B cell (primary cell): ENCODE measurements around the gene SPTLC2. TPM values are rescaled to one million over a fixed set of nuclear protein-coding genes. Genes with fewer than 3 reads are reported as not detected.

ENCODE experiments used
- ATAC-seq: fragments of 200-7000 bp; cut with Tn5 transposase; one replicate; pipeline ENCODE4 v1.10.0; 2021; ENCODE audit warnings: low read depth, mild to moderate bottlenecking, moderate number of reproducible peaks, moderate library complexity
- CTCF ChIA-PET: fragments of 350-600 bp; sonication (Branson Sonifier 250); formaldehyde crosslinking; loops from one replicate; lab custom pipeline; 2021; ENCODE audit warnings: antibody characterized with exemption, inconsistent platforms; lab: Charles Lee
- POLR2A ChIA-PET: fragments of 350-600 bp; sonication (Branson Sonifier 250); formaldehyde crosslinking; loops from one replicate; lab custom pipeline; 2021; ENCODE audit warnings: antibody characterized with exemption; lab: Charles Lee
- DNase-seq: peaks from one replicate; pipeline ENCODE4 v3.0.0; 2013
- H2AFZ ChIP-seq: 2 replicates; pipeline ENCODE4 v1.6.1; 2012; ENCODE audit warnings: mild to moderate bottlenecking, low read depth, low read length; ENCODE audit not compliant: insufficient read depth, poor library complexity, severe bottlenecking
- H3K27ac ChIP-seq, 2 donors: 1 replicate in 1 of 2; 2 replicates in 1 of 2; pipeline ENCODE4 v1.5.1; 2012 to 2013; ENCODE audit warnings: low read length in 2 of 2, mild to moderate bottlenecking in 2 of 2, moderate library complexity in 1 of 2
- H3K27me3 ChIP-seq, 4 experiments: fragments of 200-600 bp in 1 of 4; sonication (generic) in 1 of 4; replicated peaks in 1 of 4; 1 replicate in 2 of 4; 2 replicates in 2 of 4; pipeline versions ENCODE4 v1.6.1 to v1.7.0; 2013 to 2016; ENCODE audit warnings: low read length in 3 of 4, mild to moderate bottlenecking in 2 of 4, mixed read lengths in 1 of 4, moderate library complexity in 1 of 4; ENCODE audit not compliant: insufficient read depth in 4 of 4, control insufficient read depth in 3 of 4; ENCODE audit errors: control extremely low read depth in 1 of 4
- H3K36me3 ChIP-seq, 2 experiments: replicated peaks in 1 of 2; 1 replicate in 1 of 2; 2 replicates in 1 of 2; pipeline versions ENCODE4 v1.6.1 to v1.7.1; 2013; ENCODE audit warnings: low read length in 1 of 2; ENCODE audit not compliant: insufficient read depth in 2 of 2, control insufficient read depth in 1 of 2; ENCODE audit errors: control extremely low read depth in 1 of 2, extremely low read depth in 1 of 2
- H3K4me1 ChIP-seq, 2 donors: fragments of 200-600 bp in 1 of 2; sonication (generic) in 1 of 2; 1 replicate in 1 of 2; 2 replicates in 1 of 2; pipeline versions ENCODE4 v1.5.1 to v1.6.1; 2013 to 2017; ENCODE audit warnings: low read length in 2 of 2; ENCODE audit not compliant: control insufficient read depth in 2 of 2, insufficient read depth in 2 of 2
- H3K4me2 ChIP-seq: replicated peaks from 2 replicates; pipeline ENCODE3; 2012; ENCODE audit warnings: mild to moderate bottlenecking, low read depth, low read length; ENCODE audit not compliant: poor library complexity, severe bottlenecking
- H3K4me3 ChIP-seq, 5 experiments: fragments of 200-600 bp in 1 of 5; sonication (generic) in 1 of 5; 1 replicate in 3 of 5; 2 replicates in 2 of 5; pipeline versions ENCODE4 v1.5.1 to v1.7.0; 2011 to 2016; ENCODE audit warnings: low read length in 4 of 5, mild to moderate bottlenecking in 4 of 5, low read depth in 2 of 5, control low read depth in 1 of 5, moderate library complexity in 1 of 5; ENCODE audit not compliant: insufficient read depth in 1 of 5; ENCODE audit errors: control extremely low read depth in 1 of 5, extremely low read depth in 1 of 5
- H3K79me2 ChIP-seq: fragments of 200-600 bp; sonication (generic); one replicate; pipeline ENCODE4 v1.6.0; 2016; ENCODE audit warnings: low read length; ENCODE audit not compliant: control insufficient read depth, insufficient read depth
- H3K9ac ChIP-seq: fragments of 200-600 bp; sonication (generic); 2 replicates; pipeline ENCODE4 v1.6.1; 2017; ENCODE audit warnings: mild to moderate bottlenecking, low read length, moderate library complexity
- H3K9me3 ChIP-seq, 3 donors: one replicate each; pipeline versions ENCODE4 v1.6.1 to v1.7.1; 2013; ENCODE audit warnings: low read length in 2 of 3; ENCODE audit not compliant: control insufficient read depth in 2 of 3, insufficient read depth in 1 of 3; ENCODE audit errors: control extremely low read depth in 1 of 3
- H4K20me1 ChIP-seq: 2 replicates; pipeline ENCODE4 v1.6.0; 2012; ENCODE audit warnings: mild to moderate bottlenecking, low read length; ENCODE audit not compliant: insufficient read depth, control insufficient read depth, poor library complexity, severe bottlenecking
- H3K27ac Mint-ChIP-seq: one replicate; pipeline ENCODE4 v1.8.0; 2021; ENCODE audit warnings: mixed read lengths
- H3K27me3 Mint-ChIP-seq: one replicate; pipeline ENCODE4 v1.8.0; 2021; ENCODE audit warnings: mixed read lengths
- H3K4me1 Mint-ChIP-seq: one replicate; pipeline ENCODE4 v1.8.0; 2021; ENCODE audit warnings: mixed read lengths
- H3K4me3 Mint-ChIP-seq: one replicate; pipeline ENCODE4 v1.8.0; 2021; ENCODE audit warnings: mixed read lengths
- H3K9me3 Mint-ChIP-seq: one replicate; pipeline ENCODE4 v1.8.0; 2022; ENCODE audit warnings: mixed read lengths; ENCODE audit not compliant: insufficient read depth
- CTCF ChIP-seq: fragments of 200-600 bp; IDR thresholded peaks from one replicate; pipeline ENCODE4 v1.8.0; 2022; ENCODE audit warnings: antibody characterized with exemption, mild to moderate bottlenecking
- EZH2 ChIP-seq: IDR thresholded peaks from 2 replicates; pipeline ENCODE4 v1.6.1; 2012; ENCODE audit warnings: borderline replicate concordance, low read depth, mild to moderate bottlenecking, moderate library complexity, low read length; ENCODE audit not compliant: insufficient read depth, poor library complexity, severe bottlenecking
- WGBS: methylation state at CpG from one replicate; pipeline ENCODE4 v1.1.5; 2013; ENCODE audit warnings: missing lambda C conversion rate; ENCODE audit not compliant: insufficient coverage; 5-methylcytosine and 5-hydroxymethylcytosine counted together
- intact Hi-C: fragments of 100-400 bp; cut with micrococcal nuclease; formaldehyde crosslinking; loops from one replicate; pipeline ENCODE4 v1.10.0; 2022
- polyA plus RNA-seq: library from polyadenylated mRNA; depleted of rRNA; stranded (reverse); fragments of >200 nt; gene quantifications from 2 replicates; pipeline ENCODE4 v1.2.3, GENCODE V29; 2012
- total RNA-seq, 2 donors: library from RNA; stranded (reverse); fragments of 120-200 nt in 1 of 2; gene quantifications; 1 replicate in 1 of 2; 2 replicates in 1 of 2; pipeline versions ENCODE4 v1.2.3 to v1.2.4, GENCODE V29; 2013 to 2022

Gene SPTLC2
- total and polyA plus RNA-seq, 2 donors (not counting 1 experiment from before 2014, with no cell fraction given): 9.4 to 41.4 TPM

- H2AFZ ChIP-seq: no peak overlapping the region
- H3K79me2 ChIP-seq: no peaks in the 10 kb centered on the region
- H3K27ac ChIP-seq: no peak overlapping the region
- no peaks in the 10 kb centered on the region for H3K9me3 ChIP-seq
- H3K4me1 ChIP-seq: peaks cover 3 to 6% of the 10 kb centered on the region in 2 donors
- H4K20me1 ChIP-seq: no peaks in the 10 kb centered on the region
- ATAC-seq (no peak), DNase-seq (no peak)
- H3K4me1 Mint-ChIP-seq: no peaks in the 10 kb centered on the region
- 86% methylated on average over 9 of the region's 9 CpGs for WGBS
- H3K4me3 Mint-ChIP-seq: no peak overlapping the region
- ChIA-PET CTCF (no interaction called here), POLR2A (no interaction called here)
- H3K27me3 Mint-ChIP-seq: no peaks in the 10 kb centered on the region
- no peak overlapping the region for H3K4me2 ChIP-seq
- TF ChIP-seq CTCF: no peak
- TF ChIP-seq EZH2: no peak
- no peak overlapping the region for H3K9ac ChIP-seq
- H3K4me3 ChIP-seq: no peak overlapping the region
- intact Hi-C loops: no loop called here
- no peaks in the 10 kb centered on the region for H3K9me3 Mint-ChIP-seq
- peaks cover 0 to 5% of the 10 kb centered on the region in 2 experiments for H3K36me3 ChIP-seq
- no peak overlapping the region for H3K27ac Mint-ChIP-seq
- no peaks in the 10 kb centered on the region for H3K27me3 ChIP-seq
These were observed 141.8 kb downstream of the SPTLC2 start for GRCh38 chr14:77474479-77475177.

GRCh38 chr14:77473921-77474320 lies 142.5 kb downstream of the SPTLC2 start:
- H3K79me2 ChIP-seq: no peaks in the 10 kb centered on the region
- H3K9me3 Mint-ChIP-seq: no peaks in the 10 kb centered on the region
- 80% methylated on average over 4 of the region's 5 CpGs for WGBS
- intact Hi-C loops: no loop called here
- H3K4me1 Mint-ChIP-seq: no peaks in the 10 kb centered on the region
- no peaks in the 10 kb centered on the region for H4K20me1 ChIP-seq
- H3K4me1 ChIP-seq: peaks cover 3 to 6% of the 10 kb centered on the region in 2 donors
- H3K9ac ChIP-seq: no peak overlapping the region
- CTCF ChIA-PET: no interaction called here
- ATAC-seq (no peak), DNase-seq (no peak)
- TF ChIP-seq EZH2 (no peak), CTCF (no peak)
- no peaks in the 10 kb centered on the region for H3K27me3 ChIP-seq
- no peaks in the 10 kb centered on the region for H3K9me3 ChIP-seq
- H3K4me3 Mint-ChIP-seq: no peak overlapping the region
- H3K27me3 Mint-ChIP-seq: no peaks in the 10 kb centered on the region
- H2AFZ ChIP-seq: no peak overlapping the region
- no peak overlapping the region for H3K4me3 ChIP-seq
- H3K4me2 ChIP-seq: no peak overlapping the region
- H3K27ac ChIP-seq: no peak overlapping the region
- H3K27ac Mint-ChIP-seq: no peak overlapping the region
- peaks cover 0 to 11% of the 10 kb centered on the region in 2 experiments for H3K36me3 ChIP-seq
- POLR2A ChIA-PET: no interaction called here
